Measurements from ENCODE around the gene SCGB1D1. TPM values are rescaled to one million over a fixed set of nuclear protein-coding genes. Genes with fewer than 3 reads are reported as not detected.
A peak's percentile ranks its signal among the peaks of the same experiment; 100 is the strongest.

SCGB1D1 gene
- total RNA-seq, 8 experiments from 2014 or later = not detected

DNA sequence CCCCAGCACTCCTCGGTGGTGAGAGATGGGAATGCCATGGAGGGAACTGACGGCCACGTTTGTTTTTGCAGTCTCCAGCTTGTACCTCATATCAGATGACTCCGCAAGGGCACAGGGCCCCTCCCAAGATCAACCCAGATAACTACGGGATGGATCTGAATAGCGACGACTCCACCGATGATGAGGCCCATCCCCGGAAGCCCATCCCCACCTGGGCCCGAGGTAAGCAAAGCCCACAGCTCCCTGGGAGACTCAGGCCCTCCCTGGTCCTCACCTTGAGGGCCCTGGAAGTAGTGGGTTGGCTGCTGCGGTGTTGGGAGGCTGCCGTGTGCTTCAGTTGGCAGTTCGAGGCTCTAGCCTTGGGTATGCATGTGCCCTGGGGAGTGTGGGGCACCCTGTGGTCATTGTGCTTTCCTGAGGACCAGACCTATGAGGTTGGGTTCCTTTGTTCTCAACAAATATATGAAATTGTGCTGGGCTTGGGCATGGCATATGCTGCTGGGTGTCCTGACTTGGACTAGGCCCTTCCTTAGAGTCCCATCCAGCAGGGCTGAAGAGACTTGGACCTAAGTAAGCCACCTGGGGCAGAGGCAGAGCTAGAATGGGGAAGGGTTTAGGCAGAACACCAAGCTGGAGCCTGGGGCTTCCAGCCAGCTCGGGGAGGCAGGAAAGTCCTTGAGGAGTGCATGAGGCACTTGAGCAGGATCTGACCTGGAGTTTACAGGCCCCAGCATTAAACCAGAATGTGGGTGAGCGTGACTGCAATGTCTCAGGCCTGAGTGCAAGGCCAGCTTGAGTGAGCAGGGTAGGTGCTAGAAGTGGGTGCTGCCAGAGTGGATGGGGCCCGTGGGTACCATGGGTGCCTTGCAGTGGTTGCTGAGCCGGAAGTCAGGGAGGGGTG is 39.8 kb upstream of the SCGB1D1 start:
- Histone ChIP-seq H3K4me1 (replicated peaks in 1 of 2) (no peaks in the 10 kb centered on the region), H3K27ac (no peak overlapping the region), H3K4me3 (no peak overlapping the region)
- in situ Hi-C loops (cut with MboI; ENCODE audit: low pct_unique_long_range_greater_than_20kb in 2 of 9, low sequenced_read_pairs in 9 of 9, unreplicated experiment in 9 of 9) = loop anchor here in 1 of 9 experiments (25.0 kb wide), 1 partner anchor 162 kb away; no protein-coding TSS in a partner anchor
- 73 to 100% (median 100%) methylated on average over 1 to 9 of the region's 17 CpGs; no CpG with 5 or more reads in 2 of the 10 experiments for WGBS, 10 experiments
- no peak for ATAC-seq (replicated peaks in 6 of 8)

DNA sequence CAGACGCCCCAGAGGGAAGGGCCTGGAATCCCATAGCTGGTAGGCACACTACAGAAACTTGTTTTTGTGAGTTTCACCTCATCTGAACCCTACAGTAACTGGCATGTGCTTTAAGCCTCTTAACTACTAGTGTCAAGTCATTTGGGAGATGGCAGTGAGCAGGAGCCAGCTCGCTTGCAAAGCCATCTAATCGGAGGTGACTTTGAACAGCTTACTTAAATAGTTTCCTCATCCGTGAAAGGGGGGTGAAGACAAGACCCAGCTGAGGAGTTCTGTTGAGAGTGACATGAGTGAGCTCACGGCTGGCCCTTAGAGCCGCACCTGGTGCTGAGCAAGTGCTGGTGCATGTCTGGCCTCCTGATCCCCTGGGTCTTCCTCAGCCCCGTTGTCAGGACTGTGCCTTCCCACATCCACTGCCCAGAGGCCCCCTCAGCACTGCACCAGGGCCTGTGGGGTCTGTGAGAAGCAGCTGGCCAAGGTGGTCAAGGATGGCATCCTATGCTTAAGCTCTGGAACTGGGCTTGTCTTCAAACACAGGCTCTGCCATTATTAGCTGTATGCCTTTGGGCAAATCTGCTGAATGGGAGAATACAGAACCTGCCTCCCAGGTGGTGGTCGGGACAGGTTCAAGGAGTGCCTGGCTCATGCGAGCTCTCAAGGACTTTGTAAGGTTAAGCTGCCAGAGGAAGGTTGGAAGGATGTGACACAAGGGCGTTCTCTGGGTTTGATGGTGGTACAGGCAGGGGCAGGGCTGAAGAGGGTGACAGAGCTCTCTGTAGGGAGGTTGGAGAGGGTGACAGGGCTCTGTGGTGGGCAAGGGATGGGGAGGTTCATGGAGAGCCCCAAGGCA is 38.9 kb upstream of the SCGB1D1 start:
- H3K4me3 ChIP-seq = no peak overlapping the region
- WGBS, 10 experiments = 86 to 100% (median 91%) methylated on average over 1 to 5 of the region's 10 CpGs; no CpG with 5 or more reads in 2 of the 10 experiments
- H3K27ac ChIP-seq = no peak overlapping the region
- in situ Hi-C loops (cut with MboI; ENCODE audit: low pct_unique_long_range_greater_than_20kb in 2 of 9, low sequenced_read_pairs in 9 of 9, unreplicated experiment in 9 of 9) = loop anchor here in 1 of 9 experiments (25.0 kb wide), 1 partner anchor 161 kb away; no protein-coding TSS in a partner anchor
- no peaks in the 10 kb centered on the region for H3K4me1 ChIP-seq (replicated peaks in 1 of 2)
- ATAC-seq (replicated peaks in 6 of 8) = no peak

DNA sequence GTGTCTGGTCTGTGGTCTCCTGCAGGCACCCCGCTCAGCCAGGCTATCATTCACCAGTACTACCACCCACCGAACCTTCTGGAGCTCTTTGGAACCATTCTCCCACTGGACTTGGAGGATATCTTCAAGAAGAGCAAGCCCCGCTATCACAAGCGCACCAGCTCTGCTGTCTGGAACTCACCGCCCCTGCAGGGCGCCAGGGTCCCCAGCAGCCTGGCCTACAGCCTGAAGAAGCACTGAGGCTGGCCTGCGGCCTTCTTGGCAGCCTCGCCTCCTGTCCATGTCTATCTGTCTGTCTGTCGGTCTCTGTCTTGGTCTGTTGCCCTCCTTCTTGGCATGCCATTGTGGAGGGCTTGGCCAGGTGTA is 38.3 kb upstream of the SCGB1D1 start:
- H3K4me3 ChIP-seq = no peak overlapping the region
- H3K4me1 ChIP-seq (replicated peaks in 1 of 2) = no peaks in the 10 kb centered on the region
- H3K27ac ChIP-seq = no peak overlapping the region
- in situ Hi-C loops (cut with MboI; ENCODE audit: low pct_unique_long_range_greater_than_20kb in 2 of 9, low sequenced_read_pairs in 9 of 9, unreplicated experiment in 9 of 9) = loop anchor here in 1 of 9 experiments (25.0 kb wide), 1 partner anchor 161 kb away; no protein-coding TSS in a partner anchor
- 80 to 100% (median 93%) methylated on average over 1 to 4 of the region's 9 CpGs; no CpG with 5 or more reads in 4 of the 10 experiments for WGBS, 10 experiments
- ATAC-seq (replicated peaks in 6 of 8) = no peak

GRCh38 chr11:62152245-62153086 is 37.5 kb upstream of the SCGB1D1 start:
- WGBS, 10 experiments = 86 to 100% (median 91%) methylated on average over 2 to 9 of the region's 14 CpGs
- ATAC-seq (replicated peaks in 6 of 8) = no peak
- Histone ChIP-seq H3K4me3 (no peak overlapping the region), H3K4me1 (replicated peaks in 1 of 2) (no peaks in the 10 kb centered on the region), H3K27ac (no peak overlapping the region)
- in situ Hi-C loops (cut with MboI; ENCODE audit: low pct_unique_long_range_greater_than_20kb in 2 of 9, low sequenced_read_pairs in 9 of 9, unreplicated experiment in 9 of 9) = loop anchor here in 1 of 9 experiments (25.0 kb wide), 1 partner anchor 160 kb away; no protein-coding TSS in a partner anchor

GRCh38 chr11:62153087-62153395 is 37.0 kb upstream of the SCGB1D1 start:
- ATAC-seq (replicated peaks in 6 of 8) = no peak
- WGBS, 10 experiments = 89 to 100% (median 100%) methylated on average over 1 to 2 of the region's 2 CpGs
- Histone ChIP-seq H3K27ac (no peak overlapping the region), H3K4me1 (replicated peaks in 1 of 2) (no peaks in the 10 kb centered on the region), H3K4me3 (no peak overlapping the region)
- in situ Hi-C loops (cut with MboI; ENCODE audit: low pct_unique_long_range_greater_than_20kb in 2 of 9, low sequenced_read_pairs in 9 of 9, unreplicated experiment in 9 of 9) = loop anchor here in 1 of 9 experiments (25.0 kb wide), 1 partner anchor 159 kb away; no protein-coding TSS in a partner anchor

DNA sequence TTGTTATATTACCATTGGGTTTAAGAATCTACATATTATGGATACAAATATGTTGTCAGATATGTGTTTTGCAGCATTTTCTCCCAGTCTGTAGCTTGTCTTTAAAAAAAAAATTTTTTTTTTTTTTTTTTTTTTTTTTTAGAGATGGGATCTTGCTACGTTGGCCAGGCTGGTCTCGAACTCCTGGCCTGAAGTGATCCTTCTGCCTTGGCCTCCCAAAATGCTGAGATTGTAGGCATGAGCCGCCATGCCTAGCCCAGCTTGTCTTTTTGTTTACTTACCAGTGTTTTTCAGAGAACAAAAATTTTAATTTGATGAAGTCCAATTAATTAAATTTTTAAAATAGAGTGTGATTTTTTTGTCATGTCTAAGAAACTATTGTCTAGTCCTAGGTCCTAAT is 36.4 kb upstream of the SCGB1D1 start:
- ATAC-seq (replicated peaks in 6 of 8) = no peak
- Histone ChIP-seq H3K27ac (no peak overlapping the region), H3K4me1 (replicated peaks in 1 of 2) (no peaks in the 10 kb centered on the region), H3K4me3 (no peak overlapping the region)
- WGBS, 10 experiments = 60 to 87% (median 70%) methylated on average over 1 to 3 of the region's 3 CpGs; no CpG with 5 or more reads in 2 of the 10 experiments
- in situ Hi-C loops (cut with MboI; ENCODE audit: low pct_unique_long_range_greater_than_20kb in 2 of 9, low sequenced_read_pairs in 9 of 9, unreplicated experiment in 9 of 9) = loop anchor here in 1 of 9 experiments (25.0 kb wide), 1 partner anchor 159 kb away; no protein-coding TSS in a partner anchor

DNA sequence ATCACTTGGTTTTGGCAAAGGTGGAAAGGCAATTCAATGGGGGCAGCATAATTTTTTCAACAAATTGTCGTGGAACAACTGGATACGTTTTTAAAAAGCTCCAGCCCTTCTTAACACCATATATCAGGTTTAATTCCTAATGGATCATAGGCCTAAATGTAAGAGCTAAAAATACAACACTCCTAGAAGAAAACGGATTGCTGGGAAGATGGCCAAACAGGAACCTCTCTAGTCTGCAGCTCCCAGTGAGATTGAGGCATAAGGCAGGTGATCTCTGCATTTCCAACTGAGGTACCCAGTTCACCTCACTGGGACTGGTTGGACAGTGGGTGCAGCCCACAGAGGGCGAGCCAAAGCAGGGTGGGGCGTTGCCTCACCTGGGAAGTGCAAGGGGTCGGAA is 32.4 kb upstream of the SCGB1D1 start:
- in situ Hi-C loops (cut with MboI; ENCODE audit: low pct_unique_long_range_greater_than_20kb in 2 of 9, low sequenced_read_pairs in 9 of 9, unreplicated experiment in 9 of 9) = loop anchor here in 1 of 9 experiments (25.0 kb wide), 1 partner anchor 155 kb away; no protein-coding TSS in a partner anchor
- H3K4me3 ChIP-seq = no peak overlapping the region
- WGBS, 10 experiments = 20 to 76% (median 61%) methylated on average over 1 to 6 of the region's 6 CpGs; no CpG with 5 or more reads in 2 of the 10 experiments

DNA sequence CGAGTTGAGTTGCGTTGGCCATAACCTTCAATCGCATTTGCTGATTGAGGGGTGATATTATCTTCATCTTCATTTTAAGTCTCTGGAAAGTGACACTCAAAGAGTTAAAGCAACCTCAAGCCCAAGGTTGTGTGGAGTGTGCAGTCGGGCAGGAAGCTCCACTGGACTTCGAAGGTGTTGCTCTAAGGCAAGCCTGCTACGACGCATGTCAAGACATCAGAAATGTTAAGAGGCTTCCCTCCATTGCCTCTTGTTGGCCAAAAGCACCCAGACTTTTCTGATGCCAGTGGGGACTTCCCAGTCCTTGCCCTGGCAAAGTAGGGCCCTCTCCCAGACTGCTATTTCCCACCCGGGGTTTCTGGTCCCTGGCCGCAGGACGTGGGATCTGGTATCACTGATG is 23.6 kb upstream of the SCGB1D1 start:
- peaks cover 0 to under 1% of the 10 kb centered on the region in 2 donors for H3K4me1 ChIP-seq (replicated peaks in 1 of 2)
- ATAC-seq (replicated peaks in 6 of 8) = no peak
- H3K27ac ChIP-seq = no peak overlapping the region
- WGBS, 10 experiments = 59 to 100% (median 84%) methylated on average over 1 to 10 of the region's 10 CpGs; no CpG with 5 or more reads in 2 of the 10 experiments
- in situ Hi-C loops (cut with MboI; ENCODE audit: low pct_unique_long_range_greater_than_20kb in 2 of 9, low sequenced_read_pairs in 9 of 9, unreplicated experiment in 9 of 9) = loop anchor here in 1 of 9 experiments (25.0 kb wide), 1 partner anchor 146 kb away; no protein-coding TSS in a partner anchor
- no peak overlapping the region for H3K4me3 ChIP-seq

More for the DNA sequence above, 32.4 kb upstream of the SCGB1D1 start:
- H3K4me1 ChIP-seq (replicated peaks in 1 of 2) = no peaks in the 10 kb centered on the region
- no peak overlapping the region for H3K27ac ChIP-seq
- ATAC-seq (replicated peaks in 6 of 8) = no peak

DNA sequence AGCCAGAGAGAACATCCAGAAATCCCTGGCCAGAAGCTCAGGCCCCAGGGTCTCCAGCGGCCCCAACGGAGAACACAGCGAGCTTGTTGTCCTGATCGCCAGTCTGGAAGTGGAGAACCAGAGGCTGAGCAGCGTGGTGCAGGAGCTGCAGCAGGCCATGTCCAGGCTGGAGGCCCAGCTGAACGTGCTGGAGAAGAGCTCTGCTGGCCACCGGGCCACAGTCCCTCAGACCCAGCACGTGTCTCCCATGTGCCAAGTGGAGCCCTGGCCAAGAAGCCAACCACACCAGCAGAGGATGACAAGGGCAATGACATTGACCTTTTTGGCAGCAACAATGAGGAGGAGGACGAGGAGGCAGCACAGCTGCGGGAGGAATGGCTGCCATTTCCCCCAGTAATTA is 20.6 kb upstream of the SCGB1D1 start:
- Histone ChIP-seq H3K27ac (no peak overlapping the region), H3K4me1 (replicated peaks in 1 of 2) (peaks cover 4 to 15% of the 10 kb centered on the region in 2 donors), H3K4me3 (no peak overlapping the region)
- ATAC-seq (replicated peaks in 6 of 8) = no peak
- in situ Hi-C loops (cut with MboI; ENCODE audit: low pct_unique_long_range_greater_than_20kb in 2 of 9, low sequenced_read_pairs in 9 of 9, unreplicated experiment in 9 of 9) = loop anchor here in 1 of 9 experiments (25.0 kb wide), 1 partner anchor 143 kb away; no protein-coding TSS in a partner anchor
- 31 to 100% (median 60%) methylated on average over 1 to 5 of the region's 10 CpGs; no CpG with 5 or more reads in 3 of the 10 experiments for WGBS, 10 experiments

- Histone ChIP-seq H3K27ac (no peak overlapping the region), H3K4me1 (replicated peaks in 1 of 2) (peaks cover 4 to 15% of the 10 kb centered on the region in 2 donors), H3K4me3 (no peak overlapping the region)
- WGBS, 10 experiments = 17 to 100% methylated on average over 1 of the region's 1 CpG; no CpG with 5 or more reads in 8 of the 10 experiments
- ATAC-seq (replicated peaks in 6 of 8) = no peak
- in situ Hi-C loops (cut with MboI; ENCODE audit: low pct_unique_long_range_greater_than_20kb in 2 of 9, low sequenced_read_pairs in 9 of 9, unreplicated experiment in 9 of 9) = loop anchor here in 1 of 9 experiments (25.0 kb wide), 1 partner anchor 142 kb away; no protein-coding TSS in a partner anchor
Measured at GRCh38 chr11:62169935-62170334, 20.1 kb upstream of the SCGB1D1 start.

DNA sequence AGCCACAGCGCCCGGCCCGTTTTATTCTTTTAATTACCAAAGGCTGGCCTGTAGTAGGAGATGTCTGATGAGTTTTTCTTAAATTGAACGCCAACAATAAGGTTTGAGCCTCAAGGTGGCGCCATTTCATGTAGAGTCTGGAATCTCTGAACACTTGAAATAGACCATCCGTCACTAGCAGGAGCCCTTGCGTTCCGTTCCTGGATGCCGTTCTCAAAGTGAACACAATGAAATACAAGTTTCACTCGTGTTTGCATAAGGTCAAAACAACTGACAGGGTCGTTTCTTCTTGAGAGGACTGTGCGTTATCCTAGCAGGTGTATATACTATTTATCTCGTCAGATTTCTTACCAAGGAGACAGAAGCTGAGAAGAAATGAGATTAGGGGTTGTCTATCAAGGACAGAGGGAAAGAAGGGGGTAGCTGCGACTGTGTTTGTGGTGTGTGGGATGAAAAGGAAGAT is 18.7 kb upstream of the SCGB1D1 start:
- peaks cover 4 to 15% of the 10 kb centered on the region in 2 donors for H3K4me1 ChIP-seq (replicated peaks in 1 of 2)
- H3K27ac ChIP-seq = no peak overlapping the region
- H3K4me3 ChIP-seq = no peak overlapping the region
- peak; percentile 67 to 99 (median 80) for ATAC-seq (replicated peaks in 6 of 8)
- in situ Hi-C loops (cut with MboI; ENCODE audit: low pct_unique_long_range_greater_than_20kb in 2 of 9, low sequenced_read_pairs in 9 of 9, unreplicated experiment in 9 of 9) = loop anchor here in 1 of 9 experiments (25.0 kb wide), 1 partner anchor 141 kb away; no protein-coding TSS in a partner anchor
- 0 to 59% (median 12%) methylated on average over 3 to 13 of the region's 14 CpGs; no CpG with 5 or more reads in 1 of the 10 experiments for WGBS, 10 experiments
